Liver (tissue), 9 donors: ENCODE results near the gene PPP6R3. TPM values are rescaled to one million over a fixed set of nuclear protein-coding genes. Genes with fewer than 3 reads are reported as not detected.

Experiments
- DNase-seq: peaks from one replicate; pipeline ENCODE4 v3.0.0-alpha.2; 2017; ENCODE audit warnings: low spot score
- H3K27ac ChIP-seq, 2 donors: one replicate each; pipeline ENCODE4 v1.7.0; 2013; ENCODE audit warnings: inconsistent platforms in 2 of 2, low read length in 2 of 2, control low read depth in 1 of 2, low read depth in 1 of 2, mild to moderate bottlenecking in 1 of 2
- H3K27me3 ChIP-seq, 4 donors: one replicate each; pipeline versions ENCODE4 v1.6.1 to v1.7.0; 2013; ENCODE audit warnings: low read length in 3 of 4, inconsistent platforms in 1 of 4, mild to moderate bottlenecking in 1 of 4, moderate library complexity in 1 of 4; ENCODE audit not compliant: control insufficient read depth in 4 of 4, insufficient read depth in 4 of 4
- H3K36me3 ChIP-seq, 4 donors: one replicate each; pipeline versions ENCODE4 v1.6.1 to v1.7.0; 2013; ENCODE audit warnings: low read length in 3 of 4, mild to moderate bottlenecking in 3 of 4, low read depth in 1 of 4, moderate library complexity in 1 of 4; ENCODE audit not compliant: control insufficient read depth in 4 of 4, insufficient read depth in 3 of 4
- H3K4me1 ChIP-seq, 4 donors: one replicate each; pipeline versions ENCODE4 v1.6.1 to v1.7.0; 2013; ENCODE audit warnings: low read length in 3 of 4, mild to moderate bottlenecking in 3 of 4, moderate library complexity in 1 of 4; ENCODE audit not compliant: control insufficient read depth in 4 of 4, insufficient read depth in 4 of 4
- H3K4me3 ChIP-seq, 3 donors: one replicate each; pipeline versions ENCODE4 v1.6.1 to v1.7.0; 2013; ENCODE audit warnings: low read length in 3 of 3, control low read depth in 1 of 3, low read depth in 1 of 3, mild to moderate bottlenecking in 1 of 3
- H3K9ac ChIP-seq, 2 donors: one replicate each; pipeline ENCODE4 v1.7.0; 2013; ENCODE audit warnings: low read length in 2 of 2, mild to moderate bottlenecking in 2 of 2, moderate library complexity in 2 of 2, control low read depth in 1 of 2, low read depth in 1 of 2
- H3K9me3 ChIP-seq, 4 donors: one replicate each; pipeline versions ENCODE4 v1.6.1 to v1.7.0; 2013; ENCODE audit warnings: low read length in 3 of 4; ENCODE audit not compliant: control insufficient read depth in 4 of 4
- ATF3 ChIP-seq: IDR thresholded peaks from 2 replicates; pipeline ENCODE4 v1.6.1; 2016; ENCODE audit warnings: antibody characterized with exemption
- CTCF ChIP-seq: fragments of 150-350 bp; IDR thresholded peaks from 2 replicates; pipeline ENCODE4 v1.5.1; 2017; ENCODE audit warnings: improper control_type of control experiment, low read depth, low read length; ENCODE audit not compliant: missing input control
- FOXA1 ChIP-seq: IDR thresholded peaks from 2 replicates; pipeline ENCODE4 v1.6.1; 2016; ENCODE audit warnings: antibody characterized with exemption
- GABPA ChIP-seq, 2 donors: IDR thresholded peaks in 1 of 2; conservative IDR thresholded peaks in 1 of 2; 2 replicates each; pipeline ENCODE4 v1.6.1; 2016; ENCODE audit warnings: antibody characterized with exemption in 2 of 2, mild to moderate bottlenecking in 1 of 2, moderate library complexity in 1 of 2
- HNF4G ChIP-seq: IDR thresholded peaks from 2 replicates; pipeline ENCODE4 v1.6.1; 2016; ENCODE audit warnings: antibody characterized with exemption
- MAX ChIP-seq: IDR thresholded peaks from 2 replicates; pipeline ENCODE4 v1.6.1; 2016; ENCODE audit warnings: antibody characterized with exemption
- RAD21 ChIP-seq, 2 donors: IDR thresholded peaks; 2 replicates each; pipeline ENCODE4 v1.6.1; 2016; ENCODE audit warnings: antibody characterized with exemption in 2 of 2, mild to moderate bottlenecking in 2 of 2
- REST ChIP-seq: IDR thresholded peaks from 2 replicates; pipeline ENCODE4 v1.6.1; 2016; ENCODE audit warnings: antibody characterized with exemption, mild to moderate bottlenecking
- RXRA ChIP-seq, 2 donors: IDR thresholded peaks; 2 replicates each; pipeline ENCODE4 v1.6.1; 2017 to 2018; ENCODE audit warnings: antibody characterized with exemption in 2 of 2, mild to moderate bottlenecking in 1 of 2
- SP1 ChIP-seq: IDR thresholded peaks from 2 replicates; pipeline ENCODE4 v1.6.1; 2018; ENCODE audit warnings: antibody characterized with exemption, mild to moderate bottlenecking
- TAF1 ChIP-seq: conservative IDR thresholded peaks from 2 replicates; pipeline ENCODE4 v1.6.1; 2016; ENCODE audit warnings: antibody characterized with exemption, mild to moderate bottlenecking
- YY1 ChIP-seq: IDR thresholded peaks from 2 replicates; pipeline ENCODE4 v1.6.1; 2016; ENCODE audit warnings: antibody characterized with exemption, mild to moderate bottlenecking
- ZBTB33 ChIP-seq: IDR thresholded peaks from 2 replicates; pipeline ENCODE4 v1.6.1; 2016; ENCODE audit warnings: antibody characterized with exemption
- WGBS: extraction: QIAGEN DNeasy Blood & Tissue Kit; methylation state at CpG from one replicate; pipeline ENCODE4 v1.1.7; 2013; 5-methylcytosine and 5-hydroxymethylcytosine counted together
- polyA plus RNA-seq, 2 donors: library from polyadenylated mRNA; stranded (reverse) in 1 of 2; unstranded in 1 of 2; fragments of 200-250 nt in 1 of 2; fragments of >200 nt in 1 of 2; fragmentation: Nextera tagmentation in 1 of 2; extraction: Ambion mirVana in 1 of 2; gene quantifications; one replicate each; pipeline versions ENCODE4 v1.2.1 to v1.2.3, GENCODE V29; 2013 to 2015
- total RNA-seq, 2 donors: library from RNA; depleted of rRNA; stranded (reverse); fragments of >200 nt; gene quantifications; one replicate each; pipeline ENCODE4 v1.2.3, GENCODE V29; 2014
- donor health status: healthy.
- donor health status: healthy.
- donor health status: healthy.
- donor health status: healthy.
- donor health status: healthy.

PPP6R3 gene
- total and polyA plus RNA-seq, 4 donors: 12.3 to 101 (median 58.1) TPM

GRCh38 chr11:68584097-68584496, 123.5 kb downstream of the PPP6R3 start:
- Histone ChIP-seq H3K9me3 (no peaks in the 10 kb centered on the region), H3K27me3 (no peaks in the 10 kb centered on the region), H3K27ac (no peak overlapping the region), H3K36me3 (peaks cover 8 to 56% (median 36%) of the 10 kb centered on the region in 4 donors), H3K9ac (no peak overlapping the region), H3K4me1 (no peaks in the 10 kb centered on the region), H3K4me3 (no peak overlapping the region)
- peak; percentile 72 for DNase-seq
- peak; percentile 26 to 67 for TF ChIP-seq RAD21 (IDR thresholded peaks at IDR 0.05)
- TF ChIP-seq CTCF: peak; percentile 34
- no peak for TF ChIP-seq SP1
- 81% methylated on average over 6 of the region's 6 CpGs for WGBS

GRCh38 chr11:68584991-68585524, 124.5 kb downstream of the PPP6R3 start:
- no peak overlapping the region for H3K27ac ChIP-seq
- peaks cover 8 to 55% (median 31%) of the 10 kb centered on the region in 4 donors for H3K36me3 ChIP-seq
- no peak overlapping the region for H3K4me3 ChIP-seq
- H3K27me3 ChIP-seq: no peaks in the 10 kb centered on the region
- H3K9ac ChIP-seq: no peak overlapping the region
- TF ChIP-seq MAX (no peak), SP1 (no peak), RAD21 (IDR thresholded peaks at IDR 0.05) (no peak), REST (no peak), ATF3 (no peak), CTCF (no peak), YY1 (no peak), TAF1 (no peak), HNF4G (no peak), RXRA (IDR thresholded peaks at IDR 0.05) (no peak), GABPA (IDR thresholded peaks at IDR 0.05 in 1 of 2, conservative IDR thresholded peaks at IDR 0.05 in 1 of 2) (no peak), ZBTB33 (no peak), FOXA1 (no peak)
- H3K4me1 ChIP-seq: no peaks in the 10 kb centered on the region
- no peaks in the 10 kb centered on the region for H3K9me3 ChIP-seq
- no peak for DNase-seq
- 92% methylated on average over 6 of the region's 6 CpGs for WGBS
